GM04504 (cell line): ENCODE measurements around the gene TDO2.
"Not testable (repeated sequence)": the region's sequence is repeated elsewhere in the genome, so short reads cannot be mapped to it uniquely, and the experiment has no call there.

Experiments
- DNase-seq: peaks from one replicate; pipeline ENCODE4 v3.0.0-alpha.2; 2012; ENCODE audit warnings: low read depth

The TDO2 gene

GRCh38 chr4:155907556-155907955 is 4.1 kb downstream of the TDO2 start:
- no peak for DNase-seq

GRCh38 chr4:155908187-155909139 is 5.0 kb downstream of the TDO2 start:
- DNase-seq, result no peak

DNA sequence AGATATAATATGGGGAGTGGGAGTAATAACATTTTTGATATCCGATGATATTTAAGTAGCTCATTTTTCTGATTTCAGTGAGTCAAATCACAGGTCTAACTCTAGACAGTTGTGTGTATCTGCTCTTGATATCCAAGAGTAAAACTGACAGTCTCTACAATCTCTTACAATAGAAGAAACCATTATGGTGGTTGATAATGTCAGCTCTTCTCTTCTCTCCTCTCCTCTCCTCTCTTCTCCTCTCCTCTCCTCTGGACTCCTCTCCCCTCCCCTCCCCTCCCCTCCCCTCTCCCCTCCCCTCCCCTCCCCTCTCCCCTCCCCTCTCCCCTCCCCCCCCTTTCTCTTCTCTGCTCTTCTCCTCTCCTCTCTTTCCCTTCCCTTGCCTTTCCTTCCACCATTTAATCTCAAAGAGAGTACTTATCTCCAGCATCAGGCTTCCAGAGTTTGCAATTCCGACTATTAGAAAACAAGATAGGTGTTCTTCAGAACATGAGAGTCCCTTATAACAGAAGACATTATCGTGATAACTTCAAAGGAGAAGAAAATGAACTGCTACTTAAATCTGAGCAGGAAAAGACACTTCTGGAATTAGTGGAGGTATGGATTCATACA is 6.2 kb downstream of the TDO2 start:
- no peak for DNase-seq

DNA sequence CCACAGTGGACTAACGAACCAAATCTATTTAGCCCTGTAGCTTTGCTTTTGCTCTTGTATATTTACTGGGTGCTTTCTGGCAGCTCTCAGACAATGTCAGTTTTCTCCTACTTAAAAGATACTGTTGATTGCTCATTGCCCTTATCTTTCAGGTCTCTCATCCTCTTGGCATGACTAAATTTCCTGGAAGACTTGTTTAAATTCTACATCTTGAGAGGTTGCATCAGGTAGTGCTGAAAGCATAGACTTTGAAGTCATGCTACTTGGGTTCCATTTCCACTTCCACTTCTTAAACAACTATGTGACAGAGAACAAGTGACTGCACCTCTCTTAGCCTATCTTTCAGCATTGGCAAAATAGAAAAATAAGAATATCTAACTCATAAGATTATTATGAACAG is 8.4 kb downstream of the TDO2 start:
- no peak for DNase-seq

GRCh38 chr4:155914782-155915181 is 11.3 kb downstream of the TDO2 start:
- DNase-seq, result no peak

DNA sequence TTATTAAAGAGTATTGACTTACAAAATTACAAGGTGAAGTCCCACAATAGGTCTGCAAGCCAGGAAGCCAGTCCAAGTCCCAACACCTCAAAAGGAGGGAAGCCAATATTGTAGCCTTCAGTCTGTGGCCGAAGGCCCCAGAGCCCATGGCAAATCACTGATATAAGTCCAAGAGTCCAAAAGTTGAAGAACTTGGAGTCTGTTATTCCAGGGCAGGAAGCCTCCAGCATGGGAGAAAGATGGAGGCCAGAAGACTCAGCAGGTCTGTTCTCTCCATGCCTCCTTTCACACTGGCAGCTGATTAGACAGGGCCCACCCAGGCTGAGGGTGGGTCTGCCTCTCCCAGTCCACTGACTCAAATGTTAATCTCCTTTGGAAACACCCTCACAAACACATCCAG is 18.1 kb downstream of the TDO2 start:
- no peak for DNase-seq

GRCh38 chr4:155924637-155925036 is 21.1 kb downstream of the TDO2 start:
- DNase-seq, result no peak

GRCh38 chr4:155929833-155930232 is 26.3 kb downstream of the TDO2 start:
- DNase-seq, result no peak

GRCh38 chr4:155930330-155930729 is 26.8 kb downstream of the TDO2 start:
- DNase-seq, result no peak

DNA sequence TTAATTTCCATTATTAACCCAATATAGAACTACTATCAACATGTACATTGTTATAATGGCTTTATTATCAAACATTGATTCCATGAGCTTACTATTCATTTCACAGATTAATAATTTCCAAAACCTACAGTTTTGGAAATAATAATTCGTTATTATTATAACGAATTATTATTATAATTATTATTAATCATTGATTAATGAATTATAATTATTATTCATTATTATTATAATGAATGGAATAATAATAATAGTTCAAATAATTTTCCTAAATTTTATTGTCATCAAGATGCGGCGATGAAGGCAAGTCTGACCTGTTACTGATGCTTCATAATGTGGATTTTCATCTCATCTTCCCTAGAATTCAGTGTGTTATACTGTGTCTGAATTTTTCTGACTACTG is 28.1 kb downstream of the TDO2 start:
- no peak for DNase-seq

- not testable (repeated sequence) for DNase-seq
These were observed 31.1 kb downstream of the TDO2 start for GRCh38 chr4:155934634-155935033.

DNA sequence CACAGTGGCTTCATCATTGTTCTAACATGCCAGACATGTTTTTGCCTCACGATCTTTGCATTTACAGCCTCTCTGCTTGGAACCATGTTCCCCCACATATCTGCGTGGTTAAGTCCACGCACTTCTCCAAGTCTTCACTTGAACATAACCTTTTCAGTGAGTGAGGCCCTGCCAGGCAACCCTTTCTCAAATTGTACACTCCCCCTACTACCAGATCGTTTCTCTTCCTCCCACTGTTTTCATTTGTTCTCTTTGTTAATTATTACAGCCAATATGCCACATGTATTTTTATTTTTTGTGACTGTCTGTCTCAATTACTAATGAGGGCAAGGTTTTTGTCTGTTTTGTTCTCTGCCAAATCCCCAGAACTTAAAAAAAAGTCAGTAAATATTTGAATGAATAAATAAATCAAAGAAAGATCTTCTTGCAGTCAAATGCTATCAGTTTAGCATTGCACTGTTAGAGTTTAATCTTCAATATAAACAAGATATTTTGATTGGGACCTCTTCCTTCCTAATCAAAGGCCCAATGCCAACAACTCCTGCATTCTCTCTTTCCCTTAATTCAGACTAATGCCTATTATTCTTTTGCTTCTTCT is 32.0 kb downstream of the TDO2 start:
- no peak for DNase-seq

DNA sequence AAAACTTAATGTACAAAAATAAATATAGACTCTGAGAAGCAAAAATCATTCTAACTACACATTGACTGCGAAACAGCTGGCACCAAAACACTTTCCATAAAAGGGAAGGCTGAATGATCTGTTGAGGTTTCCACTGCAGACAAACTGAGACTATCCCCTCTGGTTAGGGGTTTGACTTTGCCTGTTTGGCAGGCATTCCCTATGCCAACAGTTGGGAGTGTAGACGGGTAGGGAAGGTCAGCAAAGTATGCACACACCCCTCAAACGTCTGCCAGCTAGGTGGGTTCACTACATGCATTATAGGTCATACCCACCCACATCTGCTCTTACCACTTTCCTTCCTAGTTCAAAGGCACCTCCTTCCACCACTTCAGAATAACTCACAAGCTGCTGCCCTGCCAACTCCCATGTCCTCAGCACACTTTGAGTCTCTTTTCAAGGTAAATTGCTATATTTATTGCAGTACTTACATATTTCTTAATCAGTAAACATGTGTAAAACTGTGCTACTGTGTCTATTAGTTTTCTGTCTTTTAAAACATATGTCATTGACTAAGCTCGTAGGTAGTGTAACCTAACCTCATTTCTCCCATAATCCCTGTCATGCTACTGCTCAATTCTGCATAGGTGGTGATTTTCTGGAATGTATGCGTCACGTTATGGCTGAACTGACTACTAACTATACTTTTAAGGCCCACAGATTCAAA is 37.7 kb downstream of the TDO2 start:
- no peak for DNase-seq

DNA sequence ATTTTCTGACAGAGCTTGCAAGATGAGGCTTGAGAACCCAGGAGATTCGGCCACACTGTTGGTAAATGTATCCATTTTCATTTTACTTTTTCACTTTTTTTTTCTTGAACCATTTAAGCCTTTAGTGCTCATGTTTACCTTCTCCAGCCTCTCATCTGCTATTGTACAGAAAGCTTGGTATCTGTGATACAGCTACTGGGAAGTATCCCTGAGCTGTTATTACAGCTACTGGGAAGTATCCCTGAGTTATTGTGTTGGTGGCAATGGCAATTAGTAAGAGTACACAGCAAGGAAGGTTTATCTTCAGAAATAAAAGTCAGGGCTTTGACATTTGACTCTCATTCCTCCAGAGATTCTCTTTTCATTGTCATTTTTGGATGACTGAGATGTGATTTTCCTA is 38.3 kb downstream of the TDO2 start:
- no peak for DNase-seq

GRCh38 chr4:155943605-155944291 is 40.3 kb downstream of the TDO2 start:
- no peak for DNase-seq

- DNase-seq, result no peak
These were observed 41.0 kb downstream of the TDO2 start for GRCh38 chr4:155944516-155944915.

DNA sequence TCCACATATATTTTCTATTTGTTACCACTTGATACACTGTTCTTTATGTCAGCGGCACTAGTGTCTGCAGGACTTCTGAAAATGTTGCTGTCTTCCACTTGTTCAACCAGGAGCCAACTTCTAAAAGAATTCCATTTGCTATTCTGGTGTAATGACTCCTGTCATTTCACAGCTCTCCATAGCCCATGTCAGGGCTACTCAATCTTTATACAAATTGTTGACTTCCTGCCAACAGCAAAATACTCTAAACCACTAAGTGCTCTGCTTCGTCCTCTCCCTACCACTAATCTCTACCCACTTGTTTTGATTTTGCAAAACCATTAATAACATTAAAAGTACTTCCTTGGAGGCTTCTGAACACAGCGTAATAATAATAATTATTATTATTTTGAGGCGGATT is 43.0 kb downstream of the TDO2 start:
- DNase-seq, result no peak

- DNase-seq, result no peak
These were observed 45.0 kb downstream of the TDO2 start for GRCh38 chr4:155948541-155948940.

DNA sequence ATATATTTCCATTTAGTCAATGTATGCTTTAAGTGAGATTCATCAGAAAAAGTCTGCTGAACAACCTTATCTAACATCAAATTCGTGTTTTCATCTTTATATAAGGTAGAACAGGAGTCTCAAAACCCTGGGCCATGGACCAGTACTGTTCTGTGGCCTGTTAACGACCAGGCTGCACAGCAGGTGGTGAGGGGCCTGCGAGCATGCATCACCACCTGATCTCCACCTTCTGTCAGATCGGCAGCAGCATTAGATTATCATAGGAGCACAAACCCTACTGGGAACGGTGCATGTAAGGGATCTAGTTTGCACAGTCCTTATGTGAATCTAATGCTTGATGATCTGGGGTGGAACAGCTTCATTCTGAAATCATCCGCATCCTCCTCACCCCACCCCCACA is 47.0 kb downstream of the TDO2 start:
- no peak for DNase-seq

- DNase-seq, result no peak
These were observed 49.0 kb downstream of the TDO2 start for GRCh38 chr4:155952501-155952901.

DNA sequence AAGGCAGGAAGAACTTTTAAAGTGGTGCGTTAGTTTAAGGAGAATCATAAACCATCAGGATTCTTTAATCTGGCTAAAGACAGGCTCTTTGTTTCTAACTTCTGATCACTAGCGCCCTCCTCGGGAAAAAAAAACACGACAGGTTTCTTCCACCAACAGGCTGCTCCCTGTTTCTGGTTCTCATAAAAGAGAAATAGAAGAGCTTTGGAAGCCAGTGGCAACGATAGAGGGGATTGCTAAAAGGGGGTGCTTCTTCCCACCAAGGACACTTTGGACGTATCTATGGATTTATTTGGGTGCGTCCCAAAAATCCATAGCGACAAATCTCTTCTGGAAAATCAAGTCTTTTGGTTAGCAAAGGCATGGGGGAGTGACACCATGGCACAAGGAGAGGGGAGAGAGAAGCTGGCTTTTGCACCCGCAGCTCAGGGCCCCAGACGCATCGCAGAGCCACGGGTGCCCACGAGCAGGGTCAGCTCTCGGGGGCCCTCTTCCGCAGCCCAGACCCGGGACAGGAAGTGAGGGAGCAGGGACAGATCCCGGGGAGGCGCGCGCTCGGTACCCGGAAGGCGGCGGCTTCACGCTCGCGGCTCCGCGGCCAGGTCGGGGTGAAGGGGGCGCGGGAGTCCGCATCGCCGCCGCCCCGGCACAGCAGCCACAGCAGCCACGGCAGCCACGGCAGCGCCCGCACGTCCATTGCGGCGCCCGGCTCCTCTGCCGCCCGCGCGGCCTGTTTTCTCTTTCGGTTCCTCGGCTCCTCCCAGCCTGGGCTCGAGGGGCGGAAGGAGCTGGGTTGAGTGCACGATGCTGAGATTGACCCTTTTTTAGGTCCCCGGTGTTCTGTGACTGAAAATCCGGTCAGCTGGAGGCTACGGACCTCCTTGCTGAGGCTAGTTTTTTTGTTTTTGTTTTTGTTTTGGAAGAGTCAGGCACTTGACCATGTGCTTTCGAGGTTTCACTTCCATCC is 49.9 kb downstream of the TDO2 start, which contains the start of gene CTSO:
Gene CTSO (minus strand): TSS at position 716 of the 967 bp plus-strand sequence. CDS start 19 bp downstream, at position 697.
- peak; percentile 71 for DNase-seq
